ENCODE results near the gene MRGPRE.

DNA sequence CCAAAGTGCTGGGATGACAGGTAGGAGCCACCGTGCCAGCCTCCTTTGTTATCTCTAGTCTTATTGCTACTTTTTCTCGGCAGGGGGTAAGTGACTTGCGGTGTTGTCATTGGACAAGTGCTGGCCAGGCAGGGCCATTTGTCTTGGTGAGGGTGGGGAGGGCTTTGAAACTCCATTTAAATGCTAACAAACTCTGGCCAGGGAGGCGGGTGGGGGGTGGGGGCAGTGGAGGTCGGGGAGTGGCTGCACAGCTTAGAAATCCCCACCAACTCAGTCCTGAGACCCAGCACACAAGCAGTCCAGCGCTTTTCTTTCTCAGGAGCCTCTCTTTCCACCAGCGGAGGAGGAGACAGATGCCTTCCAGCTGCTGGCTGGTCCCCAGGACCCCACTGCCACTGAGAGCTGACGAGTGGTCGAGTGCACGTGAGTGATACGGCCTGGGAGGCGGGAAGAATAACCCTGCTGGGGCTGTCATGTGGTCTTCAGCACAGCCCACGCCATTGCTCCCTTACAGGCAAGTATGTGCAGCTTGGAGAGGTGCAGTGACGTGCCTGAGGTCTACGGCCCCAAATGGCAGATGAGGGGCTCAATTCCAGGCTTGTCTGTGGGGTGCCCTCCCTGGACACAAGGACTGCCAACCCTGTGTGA is 42.9 kb downstream of the MRGPRE start:
- TF ChIP-seq EZH2 (IDR thresholded peaks at IDR 0.05; ENCODE audit: insufficient read depth, poor library complexity, severe bottlenecking) (no peak), EZH2phosphoT487 (IDR thresholded peaks at IDR 0.05; ENCODE audit: insufficient read depth, low read depth) (no peak)

Data from GM23248 (cell line).